Progenitor cell of endocrine pancreas (in vitro differentiated cells): ENCODE data around the gene KRTAP1-1. TPM values are rescaled to one million over a fixed set of nuclear protein-coding genes. Genes with fewer than 3 reads are reported as not detected.

Experiments
- DNase-seq: peaks from one replicate; pipeline ENCODE4 v3.0.0; 2021; ENCODE audit warnings: low spot score; ENCODE audit not compliant: unreplicated experiment
- H3K27ac Mint-ChIP-seq: 2 replicates; pipeline ENCODE4 v1.8.0; 2021; ENCODE audit warnings: mild to moderate bottlenecking, moderate library complexity, mixed read lengths
- H3K27me3 Mint-ChIP-seq: 2 replicates; pipeline ENCODE4 v1.8.0; 2021; ENCODE audit warnings: mixed read lengths
- H3K36me3 Mint-ChIP-seq: 2 replicates; pipeline ENCODE4 v1.8.0; 2022; ENCODE audit warnings: mixed read lengths; ENCODE audit not compliant: insufficient read depth
- H3K4me1 Mint-ChIP-seq: 2 replicates; pipeline ENCODE4 v1.8.0; 2021; ENCODE audit warnings: low read depth, mixed read lengths
- H3K4me3 Mint-ChIP-seq: 2 replicates; pipeline ENCODE4 v1.8.0; 2021; ENCODE audit warnings: low read depth, mild to moderate bottlenecking, moderate library complexity, mixed read lengths
- H3K9me3 Mint-ChIP-seq: 2 replicates; pipeline ENCODE4 v1.8.0; 2021; ENCODE audit warnings: low read depth, mixed read lengths
- total RNA-seq: library from RNA; stranded (reverse); gene quantifications from 2 replicates; pipeline ENCODE4 v1.2.1, GENCODE V29; 2021
- TF ChIP-seq, protein P1 (sequence below): fragments of 200-600 bp; sonication (generic); IDR thresholded peaks from one replicate; pipeline ENCODE4 v1.5.0; 2021; ENCODE audit warnings: antibody characterized with exemption, mild to moderate bottlenecking; ENCODE audit not compliant: unreplicated experiment

The KRTAP1-1 gene
- total RNA-seq, 1 donor from 2014 or later, result not detected

- H3K9me3 Mint-ChIP-seq, result no peaks in the 10 kb centered on the region
- no peak within 1 kb of the TSS for H3K27ac Mint-ChIP-seq
- H3K27me3 Mint-ChIP-seq, result peaks cover 5% of the 10 kb centered on the region
- no peaks in the 10 kb centered on the region for H3K4me1 Mint-ChIP-seq
- no peak for DNase-seq
- TF ChIP-seq, protein P1, sequence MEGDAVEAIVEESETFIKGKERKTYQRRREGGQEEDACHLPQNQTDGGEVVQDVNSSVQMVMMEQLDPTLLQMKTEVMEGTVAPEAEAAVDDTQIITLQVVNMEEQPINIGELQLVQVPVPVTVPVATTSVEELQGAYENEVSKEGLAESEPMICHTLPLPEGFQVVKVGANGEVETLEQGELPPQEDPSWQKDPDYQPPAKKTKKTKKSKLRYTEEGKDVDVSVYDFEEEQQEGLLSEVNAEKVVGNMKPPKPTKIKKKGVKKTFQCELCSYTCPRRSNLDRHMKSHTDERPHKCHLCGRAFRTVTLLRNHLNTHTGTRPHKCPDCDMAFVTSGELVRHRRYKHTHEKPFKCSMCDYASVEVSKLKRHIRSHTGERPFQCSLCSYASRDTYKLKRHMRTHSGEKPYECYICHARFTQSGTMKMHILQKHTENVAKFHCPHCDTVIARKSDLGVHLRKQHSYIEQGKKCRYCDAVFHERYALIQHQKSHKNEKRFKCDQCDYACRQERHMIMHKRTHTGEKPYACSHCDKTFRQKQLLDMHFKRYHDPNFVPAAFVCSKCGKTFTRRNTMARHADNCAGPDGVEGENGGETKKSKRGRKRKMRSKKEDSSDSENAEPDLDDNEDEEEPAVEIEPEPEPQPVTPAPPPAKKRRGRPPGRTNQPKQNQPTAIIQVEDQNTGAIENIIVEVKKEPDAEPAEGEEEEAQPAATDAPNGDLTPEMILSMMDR, result no peak
- no peaks in the 10 kb centered on the region for H3K36me3 Mint-ChIP-seq
- no peak within 1 kb of the TSS for H3K4me3 Mint-ChIP-seq
Observed at GRCh38 chr17:41026715-41027471, 14.4 kb downstream of the KRTAP1-1 start, which contains the start of gene KRTAP1-5. TSS of gene KRTAP1-5 (minus strand) at chr17:41027208. CDS start at chr17:41027155, 53 bp downstream.

DNA sequence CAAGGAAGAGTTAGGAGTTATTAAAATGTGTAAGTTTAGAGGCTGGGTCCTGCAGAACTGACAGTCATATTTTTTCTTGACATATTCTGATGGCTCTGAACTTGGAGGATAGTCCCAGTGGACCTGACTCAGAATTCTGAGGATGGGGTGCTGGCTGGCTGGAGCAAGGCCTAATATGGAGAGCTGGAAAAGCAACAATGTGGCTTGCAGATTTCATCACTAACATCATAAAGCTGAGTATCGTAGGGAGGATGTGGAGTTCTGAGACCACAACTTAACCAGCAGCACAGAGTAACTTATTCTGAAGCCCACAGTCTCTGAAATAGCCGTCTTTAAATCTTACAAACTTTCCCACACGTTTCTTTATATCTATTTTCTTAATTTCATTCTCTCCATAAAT lies 16.6 kb downstream of the KRTAP1-1 start:
- no peak for DNase-seq
- peaks cover 2% of the 10 kb centered on the region for H3K9me3 Mint-ChIP-seq
- H3K4me1 Mint-ChIP-seq, result no peaks in the 10 kb centered on the region
- no peak overlapping the region for H3K27ac Mint-ChIP-seq
- TF ChIP-seq, protein P1, result no peak
- no peaks in the 10 kb centered on the region for H3K36me3 Mint-ChIP-seq
- H3K4me3 Mint-ChIP-seq, result no peak overlapping the region
- peaks cover 5% of the 10 kb centered on the region for H3K27me3 Mint-ChIP-seq

GRCh38 chr17:41020336-41020735 lies 20.9 kb downstream of the KRTAP1-1 start:
- Mint-ChIP-seq H3K9me3 (peaks cover 2% of the 10 kb centered on the region), H3K4me3 (no peak overlapping the region), H3K27ac (no peak overlapping the region), H3K4me1 (peaks cover 4% of the 10 kb centered on the region), H3K27me3 (peaks cover 4% of the 10 kb centered on the region), H3K36me3 (no peaks in the 10 kb centered on the region)
- no peak for DNase-seq
- TF ChIP-seq, protein P1, result no peak

DNA sequence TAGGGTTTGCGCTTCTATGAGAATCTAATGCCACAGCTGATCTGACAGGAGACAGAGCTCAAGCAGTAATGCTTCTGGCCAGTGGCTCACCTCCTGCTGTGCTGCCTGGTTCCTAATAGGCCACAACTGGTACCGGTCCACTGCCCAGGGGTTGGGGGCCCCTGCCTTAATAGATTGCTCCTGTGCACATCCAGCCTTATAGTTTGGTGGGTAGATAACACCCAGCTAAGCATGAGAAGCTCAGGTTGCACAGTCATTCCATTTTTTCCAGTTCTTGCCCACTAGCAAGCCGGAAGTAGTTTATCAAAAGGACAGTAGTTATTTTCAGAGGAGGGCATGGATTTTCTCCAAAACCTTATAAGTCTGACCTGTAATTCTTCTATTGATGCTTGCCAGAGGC lies 21.8 kb downstream of the KRTAP1-1 start:
- Mint-ChIP-seq H3K4me1 (peaks cover 4% of the 10 kb centered on the region), H3K27me3 (no peaks in the 10 kb centered on the region), H3K4me3 (no peak overlapping the region), H3K36me3 (no peaks in the 10 kb centered on the region), H3K9me3 (peaks cover 2% of the 10 kb centered on the region), H3K27ac (no peak overlapping the region)
- no peak for DNase-seq
- TF ChIP-seq, protein P1, result no peak

GRCh38 chr17:41018541-41018940 lies 22.7 kb downstream of the KRTAP1-1 start:
- Mint-ChIP-seq H3K27me3 (no peaks in the 10 kb centered on the region), H3K4me1 (peaks cover 4% of the 10 kb centered on the region), H3K4me3 (no peak overlapping the region), H3K9me3 (peaks cover 2% of the 10 kb centered on the region), H3K27ac (no peak overlapping the region), H3K36me3 (no peaks in the 10 kb centered on the region)
- DNase-seq, result no peak
- TF ChIP-seq, protein P1, result no peak
